ELF-1 (cell line): ENCODE measurements around the gene VPS4A.
"Not testable (repeated sequence)": the region's sequence is repeated elsewhere in the genome, so short reads cannot be mapped to it uniquely, and the experiment has no call there.

Experiments
- DNase-seq: peaks from one replicate; pipeline ENCODE4 v3.0.0-alpha.2; 2016; ENCODE audit warnings: low read depth, low spot score

VPS4A gene

GRCh38 chr16:69310653-69311532, at the start of gene VPS4A:
Gene VPS4A, plus strand, starts transcription at chr16:69311350. Its CDS starts 162 bp downstream, at chr16:69311512.
- peak; percentile 98 for DNase-seq

- no peak for DNase-seq
Observed at GRCh38 chr16:69266334-69267063, 44.7 kb upstream of the VPS4A start.

- DNase-seq = no peak
Observed at GRCh38 chr16:69267633-69268032, 43.5 kb upstream of the VPS4A start.

GRCh38 chr16:69270395-69270794, 40.8 kb upstream of the VPS4A start:
- DNase-seq = no peak

- DNase-seq = no peak
Observed at GRCh38 chr16:69270831-69271230, 40.3 kb upstream of the VPS4A start.

GRCh38 chr16:69273009-69273408, 38.1 kb upstream of the VPS4A start:
- no peak for DNase-seq

- DNase-seq = no peak
Observed at GRCh38 chr16:69274699-69275235, 36.4 kb upstream of the VPS4A start.

- no peak for DNase-seq
Observed at GRCh38 chr16:69276148-69277115, 34.7 kb upstream of the VPS4A start.

GRCh38 chr16:69277413-69277812, 33.7 kb upstream of the VPS4A start:
- DNase-seq = no peak

- DNase-seq = peak; percentile 4
Observed at GRCh38 chr16:69283851-69284250, 27.3 kb upstream of the VPS4A start.

- DNase-seq = no peak
Observed at GRCh38 chr16:69285240-69285639, 25.9 kb upstream of the VPS4A start.

- DNase-seq = no peak
Observed at GRCh38 chr16:69286941-69287713, 24.0 kb upstream of the VPS4A start.

- DNase-seq = not testable (repeated sequence)
Observed at GRCh38 chr16:69291657-69292056, 19.5 kb upstream of the VPS4A start.

GRCh38 chr16:69293401-69293800, 17.7 kb upstream of the VPS4A start:
- no peak for DNase-seq

GRCh38 chr16:69294051-69294450, 17.1 kb upstream of the VPS4A start:
- DNase-seq = no peak

GRCh38 chr16:69296771-69297170, 14.4 kb upstream of the VPS4A start:
- not testable (repeated sequence) for DNase-seq

GRCh38 chr16:69298261-69298660, 12.9 kb upstream of the VPS4A start:
- DNase-seq = no peak

GRCh38 chr16:69301187-69301586, 10.0 kb upstream of the VPS4A start:
- no peak for DNase-seq

GRCh38 chr16:69301861-69302260, 9.3 kb upstream of the VPS4A start:
- no peak for DNase-seq

- no peak for DNase-seq
Observed at GRCh38 chr16:69302301-69302700, 8.8 kb upstream of the VPS4A start.

GRCh38 chr16:69306031-69306430, 5.1 kb upstream of the VPS4A start:
- no peak for DNase-seq
